GM18520 (cell line): Measurements from ENCODE around the gene MALRD1.

Source experiments
- ATAC-seq: cut with Tn5 transposase; IDR thresholded peaks from one replicate; pipeline ENCODE4 v1.9.1; 2021; ENCODE audit not compliant: unreplicated experiment

MALRD1 gene

DNA sequence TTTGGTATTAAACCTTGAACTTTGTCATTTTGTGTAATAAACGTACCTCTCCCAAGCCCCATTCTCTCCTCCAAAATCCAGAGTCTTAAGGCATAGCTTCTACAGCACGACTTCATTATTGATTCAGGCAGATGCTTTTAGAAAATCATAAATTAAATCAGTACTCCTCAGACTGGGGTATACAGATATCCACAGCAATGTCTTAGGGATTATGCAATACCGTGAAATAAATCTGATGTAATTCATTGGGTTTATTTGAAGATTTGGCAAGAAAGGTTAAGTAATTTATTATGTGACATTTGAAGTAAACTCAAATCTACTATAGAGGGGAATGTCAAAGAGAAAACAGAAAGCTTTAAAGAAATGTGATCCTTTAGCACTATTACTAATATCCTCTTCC is 521.5 kb downstream of the MALRD1 start:
- ATAC-seq, result no peak

GRCh38 chr10:19570991-19571390 is 522.4 kb downstream of the MALRD1 start:
- no peak for ATAC-seq

DNA sequence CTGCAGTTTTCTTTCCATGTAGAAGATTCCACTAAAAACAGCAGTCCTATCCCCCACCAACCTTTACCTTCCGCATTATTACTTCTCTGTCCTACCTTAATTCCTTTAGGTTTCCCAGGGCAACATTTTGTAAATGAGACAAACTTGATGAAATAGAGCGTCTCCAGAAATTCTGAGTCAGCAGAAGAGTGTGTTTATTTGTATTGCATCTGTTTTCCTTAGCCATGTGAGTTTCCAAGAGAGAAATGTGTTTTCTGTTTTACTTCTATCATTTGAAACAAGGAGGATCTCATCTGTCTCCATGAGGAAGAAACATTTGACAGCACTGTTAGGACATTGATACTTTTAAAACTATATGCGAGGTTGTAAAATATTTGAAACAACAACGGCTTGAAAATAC is 523.5 kb downstream of the MALRD1 start:
- ATAC-seq, result no peak

- no peak for ATAC-seq
Observed at GRCh38 chr10:19576576-19576975, 528.0 kb downstream of the MALRD1 start.

GRCh38 chr10:19577381-19577780 is 528.8 kb downstream of the MALRD1 start:
- ATAC-seq, result no peak

DNA sequence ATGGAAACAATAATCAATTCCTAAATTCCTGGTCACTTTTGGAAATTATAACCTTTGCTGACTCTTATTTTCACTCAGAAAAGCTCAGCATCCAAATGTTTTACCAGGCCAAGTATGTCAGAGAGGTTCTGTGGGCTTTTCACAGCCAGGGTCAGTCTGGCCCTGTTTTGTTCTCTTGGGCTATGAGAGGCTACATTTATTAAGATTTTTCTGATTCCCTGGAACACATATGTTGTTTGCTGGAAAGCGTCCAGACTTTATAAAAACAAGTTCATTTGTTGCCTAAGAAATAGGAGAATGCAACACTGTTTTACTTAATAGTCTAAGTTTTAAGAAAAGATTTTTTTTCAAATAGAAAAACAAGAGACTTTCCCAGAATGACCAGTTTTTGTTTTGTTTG is 529.2 kb downstream of the MALRD1 start:
- no peak for ATAC-seq

DNA sequence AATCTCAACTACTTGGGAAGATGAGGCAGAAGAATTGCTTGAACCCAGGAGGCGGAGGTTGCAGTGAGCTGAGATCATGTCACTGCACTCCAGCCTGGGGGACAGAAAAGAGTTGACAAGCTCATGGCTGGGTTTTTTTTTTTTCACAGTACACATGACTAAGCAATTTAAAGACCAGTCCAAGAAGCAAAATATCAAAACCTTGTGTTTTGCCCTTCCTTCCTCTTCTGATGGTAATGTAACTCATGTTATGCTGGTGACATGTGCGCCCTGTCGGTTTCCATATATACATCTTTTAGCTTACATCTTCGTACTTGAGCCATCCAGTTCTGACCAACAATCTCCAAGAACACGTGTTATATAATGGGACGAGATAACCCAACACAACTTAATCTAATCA is 530.0 kb downstream of the MALRD1 start:
- no peak for ATAC-seq

- ATAC-seq, result no peak
Observed at GRCh38 chr10:19579761-19580545, 531.4 kb downstream of the MALRD1 start.

DNA sequence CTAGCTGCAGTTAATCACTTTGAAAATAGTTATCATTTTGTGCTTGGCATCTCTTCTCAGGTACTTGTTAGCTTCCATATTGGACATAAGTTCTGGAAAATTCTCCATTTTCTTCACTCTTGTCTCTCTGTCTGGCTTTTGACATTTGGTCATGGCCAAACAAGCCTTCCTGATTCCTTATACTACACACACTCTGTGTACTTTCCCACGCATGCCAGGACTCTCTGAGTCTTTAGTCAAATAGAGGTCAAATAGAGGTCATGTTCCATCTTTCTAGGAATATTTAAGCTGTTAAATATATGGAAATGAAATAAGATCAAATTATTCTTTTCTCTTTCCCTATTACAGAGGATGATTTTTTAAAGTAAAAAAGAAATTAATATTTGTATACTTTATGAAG is 532.1 kb downstream of the MALRD1 start:
- no peak for ATAC-seq

- ATAC-seq, result no peak
Observed at GRCh38 chr10:19588608-19589007, 540.0 kb downstream of the MALRD1 start.

DNA sequence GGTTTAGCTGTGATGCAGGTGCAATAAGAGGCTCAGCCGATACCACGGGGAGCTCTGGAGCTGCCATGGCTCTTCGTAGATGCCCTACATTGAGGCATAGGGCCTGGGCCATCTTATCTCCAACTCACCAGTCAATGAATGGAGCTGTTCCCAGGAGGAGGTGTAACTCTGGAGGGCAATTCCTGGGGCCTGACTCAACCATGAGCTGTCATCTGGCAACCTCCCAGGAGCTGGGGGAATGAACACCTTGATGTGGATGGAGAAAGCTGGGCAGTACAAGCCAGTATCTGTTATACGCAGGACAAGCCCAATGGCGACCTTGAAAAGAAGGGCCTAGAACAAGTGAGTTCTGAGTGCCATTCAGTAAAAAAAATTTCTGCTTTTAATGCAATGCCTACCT is 543.7 kb downstream of the MALRD1 start:
- no peak for ATAC-seq

DNA sequence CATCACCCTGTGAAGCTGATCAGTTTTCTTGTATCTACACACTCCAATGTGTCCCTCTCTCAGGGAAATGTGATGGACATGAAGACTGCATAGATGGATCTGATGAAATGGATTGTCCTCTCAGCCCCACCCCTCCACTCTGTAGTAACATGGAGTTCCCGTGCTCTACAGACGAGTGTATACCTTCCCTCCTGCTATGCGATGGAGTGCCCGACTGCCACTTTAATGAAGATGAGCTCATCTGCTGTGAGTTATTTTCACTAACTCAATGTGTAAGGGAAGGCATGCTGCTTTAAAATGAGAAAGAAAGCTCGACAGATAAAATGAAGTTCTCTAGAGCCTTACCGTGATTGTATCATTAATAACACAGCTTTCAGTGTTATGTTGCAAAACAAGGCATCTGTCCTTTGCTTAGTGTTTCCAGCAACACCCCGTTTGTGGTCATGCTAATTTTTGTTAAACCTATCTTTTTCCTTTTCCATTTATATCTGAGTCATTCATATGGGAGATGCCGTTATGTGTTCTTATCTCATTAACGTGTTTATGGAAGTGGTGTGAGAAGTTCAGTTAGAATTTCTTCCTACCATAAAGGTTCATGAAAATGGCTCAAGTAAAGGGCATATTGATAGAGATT is 546.7 kb downstream of the MALRD1 start:
- ATAC-seq, result no peak

- no peak for ATAC-seq
Observed at GRCh38 chr10:19605806-19606205, 557.2 kb downstream of the MALRD1 start.

DNA sequence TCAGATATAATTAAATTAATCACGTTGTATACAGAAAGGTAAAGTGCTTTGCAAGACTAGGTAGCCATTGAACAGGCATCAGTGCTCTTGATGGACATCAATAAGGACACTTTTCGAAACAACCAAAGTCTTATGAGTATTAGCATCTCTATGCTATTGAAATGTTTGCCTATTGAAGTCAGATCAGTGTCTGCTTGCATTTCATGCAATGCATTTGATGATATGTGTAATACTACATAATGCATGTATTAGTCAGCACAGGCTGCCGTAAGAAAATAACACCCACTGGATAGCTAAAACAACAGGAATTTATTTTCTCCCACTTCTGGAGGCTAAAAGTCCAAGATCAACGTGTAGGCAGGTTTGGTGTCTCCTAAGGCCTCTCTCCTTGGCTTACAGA is 558.4 kb downstream of the MALRD1 start:
- no peak for ATAC-seq

- ATAC-seq, result no peak
Observed at GRCh38 chr10:19611775-19612174, 563.2 kb downstream of the MALRD1 start.

GRCh38 chr10:19616966-19617365 is 568.4 kb downstream of the MALRD1 start:
- no peak for ATAC-seq

GRCh38 chr10:19620811-19621210 is 572.2 kb downstream of the MALRD1 start:
- ATAC-seq, result no peak

- ATAC-seq, result no peak
Observed at GRCh38 chr10:19623321-19623720, 574.7 kb downstream of the MALRD1 start.

GRCh38 chr10:19626156-19626555 is 577.6 kb downstream of the MALRD1 start:
- no peak for ATAC-seq

DNA sequence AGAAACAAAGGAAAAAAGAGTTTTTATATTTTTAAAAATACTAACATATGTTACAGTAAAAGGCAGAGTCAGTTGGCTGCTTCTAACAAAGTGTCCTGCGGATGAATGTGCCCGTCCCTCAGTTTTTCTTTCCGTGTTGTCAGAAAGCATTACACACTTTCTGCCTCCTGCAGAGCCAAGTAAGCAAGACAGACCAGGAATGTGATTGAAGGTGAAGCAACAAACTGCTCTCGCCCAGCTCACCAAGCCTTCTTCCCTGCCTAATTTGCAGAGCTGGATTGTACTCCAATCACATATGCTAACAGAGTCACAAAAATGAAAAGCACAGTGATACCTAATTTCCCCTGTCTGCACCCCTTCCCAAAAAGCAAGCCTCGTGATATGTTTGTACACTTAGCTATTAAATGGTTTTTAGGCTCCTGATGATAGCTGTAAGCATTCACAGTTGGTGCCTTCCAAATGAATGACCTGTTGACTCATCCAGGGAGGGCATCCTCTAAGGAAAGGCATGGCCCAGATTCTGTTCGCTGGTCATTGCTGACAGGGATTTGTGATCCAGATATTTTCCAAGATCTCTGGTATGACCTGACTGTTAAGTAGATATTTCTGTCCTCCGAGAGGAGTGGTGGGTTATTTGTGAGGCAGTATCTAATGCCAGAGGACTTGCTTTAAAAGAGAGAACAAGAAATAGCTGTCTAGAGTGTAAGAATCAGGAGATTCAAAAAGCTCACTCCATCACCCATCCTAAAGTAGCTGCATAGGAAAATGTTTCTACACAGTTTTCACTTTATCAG is 580.4 kb downstream of the MALRD1 start:
- ATAC-seq, result no peak

GRCh38 chr10:19629567-19629966 is 581.0 kb downstream of the MALRD1 start:
- no peak for ATAC-seq

- ATAC-seq, result no peak
Observed at GRCh38 chr10:19634163-19634562, 585.6 kb downstream of the MALRD1 start.
